Suprapubic skin (tissue), 4 donors: ENCODE data around the gene CCDC13. TPM values are rescaled to one million over a fixed set of nuclear protein-coding genes. Genes with fewer than 3 reads are reported as not detected.
A peak's percentile ranks its signal among the peaks of the same experiment; 100 is the strongest.

Experiments
- DNase-seq, 2 donors: peaks; one replicate each; pipeline ENCODE4 v3.0.0-alpha.2; 2019; ENCODE audit warnings: low spot score in 2 of 2
- H3K27ac ChIP-seq: fragments of 200-600 bp; sonication (generic); one replicate; pipeline ENCODE4 v1.5.1; 2019
- H3K27me3 ChIP-seq: fragments of 200-600 bp; sonication (generic); one replicate; pipeline ENCODE4 v1.5.1; 2019
- H3K36me3 ChIP-seq: fragments of 200-600 bp; sonication (generic); one replicate; pipeline ENCODE4 v1.5.1; 2019
- H3K4me1 ChIP-seq: fragments of 200-600 bp; sonication (generic); one replicate; pipeline ENCODE4 v1.5.1; 2019
- H3K4me3 ChIP-seq: fragments of 200-600 bp; sonication (generic); one replicate; pipeline ENCODE4 v1.5.1; 2019; ENCODE audit warnings: mild to moderate bottlenecking
- H3K9me3 ChIP-seq: fragments of 200-600 bp; sonication (generic); one replicate; pipeline ENCODE4 v1.5.1; 2019
- CTCF ChIP-seq, 2 donors: fragments of 200-600 bp in 1 of 2; fragments of 450-650 bp in 1 of 2; sonication (generic) in 1 of 2; IDR thresholded peaks; one replicate each; pipeline ENCODE4 v1.5.1; 2016 to 2019; ENCODE audit warnings: antibody characterized with exemption in 2 of 2, mild to moderate bottlenecking in 1 of 2, moderate library complexity in 1 of 2
- EP300 ChIP-seq: sonication (generic); formaldehyde crosslinking; IDR thresholded peaks from one replicate; pipeline ENCODE4 v1.6.1; 2017; ENCODE audit warnings: antibody characterized with exemption
- POLR2A ChIP-seq, 2 donors: fragments of 450-650 bp; IDR thresholded peaks; one replicate each; pipeline ENCODE4 v1.6.1; 2017; ENCODE audit warnings: antibody characterized with exemption in 2 of 2, mild to moderate bottlenecking in 2 of 2, moderate library complexity in 2 of 2
- POLR2AphosphoS5 ChIP-seq, 3 donors: sonication (generic); formaldehyde crosslinking; IDR thresholded peaks; one replicate each; pipeline ENCODE4 v1.6.1; 2017; ENCODE audit warnings: antibody characterized with exemption in 3 of 3
- WGBS: methylation state at CpG from one replicate; pipeline ENCODE4 v1.1.5; 2018; 5-methylcytosine and 5-hydroxymethylcytosine counted together
- total RNA-seq, 4 donors: library from RNA; depleted of rRNA; stranded (reverse); fragments of >200 nt; gene quantifications; one replicate each; pipeline ENCODE4 v1.1.0, GENCODE V29; 2016

The CCDC13 gene
- total RNA-seq, 4 donors from 2014 or later: 0.89 TPM; not detected in 3

GRCh38 chr3:42747581-42747980, 25.5 kb downstream of the CCDC13 start:
- TF ChIP-seq CTCF (IDR thresholded peaks at IDR 0.05) (no peak), POLR2A (IDR thresholded peaks at IDR 0.05) (no peak), POLR2AphosphoS5 (IDR thresholded peaks at IDR 0.05) (no peak), EP300 (no peak)
- H3K36me3 ChIP-seq: no peaks in the 10 kb centered on the region
- no peaks in the 10 kb centered on the region for H3K9me3 ChIP-seq
- H3K27me3 ChIP-seq: no peaks in the 10 kb centered on the region
- DNase-seq: peak in 1 of 2 donors; percentile 74
- WGBS: 28% methylated on average over 6 of the region's 6 CpGs
- peaks cover 26% of the 10 kb centered on the region for H3K4me1 ChIP-seq
- H3K4me3 ChIP-seq: no peak overlapping the region
- H3K27ac ChIP-seq: no peak overlapping the region

- no peak for TF ChIP-seq POLR2A (IDR thresholded peaks at IDR 0.05)
- Histone ChIP-seq H3K9me3 (no peaks in the 10 kb centered on the region), H3K4me1 (peaks cover 26% of the 10 kb centered on the region), H3K27me3 (no peaks in the 10 kb centered on the region), H3K36me3 (no peaks in the 10 kb centered on the region), H3K4me3 (no peak overlapping the region), H3K27ac (peak overlapping the region; percentile 66)
- WGBS: 66% methylated on average over 10 of the region's 11 CpGs
- DNase-seq: peak in 1 of 2 donors; percentile 77
These were observed 26.3 kb downstream of the CCDC13 start for GRCh38 chr3:42746455-42747450.

GRCh38 chr3:42745776-42746454, 27.1 kb downstream of the CCDC13 start:
- H3K4me1 ChIP-seq: peaks cover 26% of the 10 kb centered on the region
- WGBS: 38% methylated on average over 8 of the region's 8 CpGs
- peak in 1 of 2 donors; percentile 68 for DNase-seq
- H3K27me3 ChIP-seq: no peaks in the 10 kb centered on the region
- TF ChIP-seq POLR2A (IDR thresholded peaks at IDR 0.05) (no peak), CTCF (IDR thresholded peaks at IDR 0.05) (no peak), POLR2AphosphoS5 (IDR thresholded peaks at IDR 0.05) (no peak), EP300 (no peak)
- no peaks in the 10 kb centered on the region for H3K36me3 ChIP-seq
- peak overlapping the region; percentile 66 for H3K27ac ChIP-seq
- no peak overlapping the region for H3K4me3 ChIP-seq
- no peaks in the 10 kb centered on the region for H3K9me3 ChIP-seq

- peak overlapping the region; percentile 66 for H3K27ac ChIP-seq
- H3K4me3 ChIP-seq: no peak overlapping the region
- no peak for TF ChIP-seq EP300
- no peak for TF ChIP-seq POLR2A (IDR thresholded peaks at IDR 0.05)
- TF ChIP-seq CTCF (IDR thresholded peaks at IDR 0.05): no peak
- TF ChIP-seq POLR2AphosphoS5 (IDR thresholded peaks at IDR 0.05): no peak
- H3K4me1 ChIP-seq: peaks cover 26% of the 10 kb centered on the region
- H3K27me3 ChIP-seq: no peaks in the 10 kb centered on the region
- no peaks in the 10 kb centered on the region for H3K36me3 ChIP-seq
- H3K9me3 ChIP-seq: no peaks in the 10 kb centered on the region
- whole genome bisulfite sequencing: 38% methylated on average over 3 of the region's 3 CpGs
- DNase-seq: peak in 1 of 2 donors; percentile 9
These were observed 27.7 kb downstream of the CCDC13 start for GRCh38 chr3:42745291-42745745.

GRCh38 chr3:42743204-42743995, 29.7 kb downstream of the CCDC13 start:
- no peaks in the 10 kb centered on the region for H3K27me3 ChIP-seq
- H3K36me3 ChIP-seq: no peaks in the 10 kb centered on the region
- no peak overlapping the region for H3K27ac ChIP-seq
- peaks cover 36% of the 10 kb centered on the region for H3K4me1 ChIP-seq
- no peaks in the 10 kb centered on the region for H3K9me3 ChIP-seq
- peak in 1 of 2 donors; percentile 50 for DNase-seq
- no peak overlapping the region for H3K4me3 ChIP-seq
- 92% methylated on average over 7 of the region's 7 CpGs for WGBS
- TF ChIP-seq EP300 (no peak), CTCF (IDR thresholded peaks at IDR 0.05) (no peak), POLR2AphosphoS5 (IDR thresholded peaks at IDR 0.05) (no peak), POLR2A (IDR thresholded peaks at IDR 0.05) (no peak)
